ENCODE results near the gene PODN.

DNA sequence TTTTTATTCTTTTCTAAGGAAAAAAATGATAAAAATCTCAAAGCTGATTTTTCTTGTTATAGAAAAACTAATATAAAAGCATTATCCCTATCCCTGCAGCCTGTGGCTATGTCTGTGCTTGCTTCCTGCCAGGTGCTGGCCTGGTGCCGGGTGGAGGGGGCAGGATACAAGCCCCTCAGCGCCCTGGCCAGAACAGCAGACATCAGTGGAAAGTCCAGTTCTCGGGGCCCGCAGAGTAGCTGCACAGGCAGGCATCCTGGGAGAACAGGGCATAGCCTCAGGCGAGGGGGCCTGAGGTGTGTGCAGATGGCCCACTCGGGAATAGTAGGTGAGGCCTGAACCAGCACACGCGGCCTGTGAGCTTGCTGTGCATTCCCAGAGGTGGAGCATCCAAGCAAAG is 23.4 kb downstream of the PODN start:
- TF ChIP-seq POLR2AphosphoS5 (IDR thresholded peaks at IDR 0.05), result no peak
- TF ChIP-seq POLR2A (IDR thresholded peaks at IDR 0.05), result no peak
- TF ChIP-seq, protein P1, sequence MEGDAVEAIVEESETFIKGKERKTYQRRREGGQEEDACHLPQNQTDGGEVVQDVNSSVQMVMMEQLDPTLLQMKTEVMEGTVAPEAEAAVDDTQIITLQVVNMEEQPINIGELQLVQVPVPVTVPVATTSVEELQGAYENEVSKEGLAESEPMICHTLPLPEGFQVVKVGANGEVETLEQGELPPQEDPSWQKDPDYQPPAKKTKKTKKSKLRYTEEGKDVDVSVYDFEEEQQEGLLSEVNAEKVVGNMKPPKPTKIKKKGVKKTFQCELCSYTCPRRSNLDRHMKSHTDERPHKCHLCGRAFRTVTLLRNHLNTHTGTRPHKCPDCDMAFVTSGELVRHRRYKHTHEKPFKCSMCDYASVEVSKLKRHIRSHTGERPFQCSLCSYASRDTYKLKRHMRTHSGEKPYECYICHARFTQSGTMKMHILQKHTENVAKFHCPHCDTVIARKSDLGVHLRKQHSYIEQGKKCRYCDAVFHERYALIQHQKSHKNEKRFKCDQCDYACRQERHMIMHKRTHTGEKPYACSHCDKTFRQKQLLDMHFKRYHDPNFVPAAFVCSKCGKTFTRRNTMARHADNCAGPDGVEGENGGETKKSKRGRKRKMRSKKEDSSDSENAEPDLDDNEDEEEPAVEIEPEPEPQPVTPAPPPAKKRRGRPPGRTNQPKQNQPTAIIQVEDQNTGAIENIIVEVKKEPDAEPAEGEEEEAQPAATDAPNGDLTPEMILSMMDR (IDR thresholded peaks at IDR 0.05), result no peak
- TF ChIP-seq EP300 (IDR thresholded peaks at IDR 0.05), result no peak

Measured in stomach (tissue), 4 donors.